Measurements from ENCODE around the gene RAB5A. TPM values are rescaled to one million over a fixed set of nuclear protein-coding genes. Genes with fewer than 3 reads are reported as not detected.

RAB5A gene
- total and polyA plus RNA-seq, 10 donors: 17.6 to 83.1 (median 62.7) TPM

GRCh38 chr3:19931767-19932188, 15.1 kb upstream of the RAB5A start:
- Histone ChIP-seq H3K4me3 (peak overlapping the region in 1 of 8 donors; percentile 5), H3K9me3 (no peaks in the 10 kb centered on the region), H3K27ac (peak overlapping the region in 4 of 8 donors; percentile 37 to 82 (median 62)), H3K27me3 (replicated peaks in 1 of 7) (peaks cover 0 to 8% (median 0%) of the 10 kb centered on the region in 7 donors), H3K4me1 (peaks cover 0 to 21% (median 8%) of the 10 kb centered on the region in 6 donors), H3K36me3 (no peaks in the 10 kb centered on the region)
- intact Hi-C loops (cut with DNase I; ENCODE audit: low total_unique reads): no loop called here
- DNase-seq: no peak
- TF ChIP-seq POLR2AphosphoS5 (IDR thresholded peaks at IDR 0.05): no peak
- 14 to 44% (median 18%) methylated on average over 1 of the region's 1 CpG for WGBS, 5 donors

- no peaks in the 10 kb centered on the region for H3K9me3 ChIP-seq
- H3K27me3 ChIP-seq (replicated peaks in 1 of 7): peaks cover 0 to 8% (median 0%) of the 10 kb centered on the region in 7 donors
- no peaks in the 10 kb centered on the region for H3K36me3 ChIP-seq
- no peak for TF ChIP-seq CTCF (IDR thresholded peaks at IDR 0.05 in 8 of 11, conservative IDR thresholded peaks at IDR 0.05 in 3 of 11)
- no peak for TF ChIP-seq POLR2A (IDR thresholded peaks at IDR 0.05)
- TF ChIP-seq POLR2AphosphoS5 (IDR thresholded peaks at IDR 0.05): no peak
- H3K4me3 ChIP-seq: no peak overlapping the region
- peak overlapping the region in 1 of 8 donors; percentile 82 for H3K27ac ChIP-seq
- peaks cover 0 to 21% (median 8%) of the 10 kb centered on the region in 6 donors for H3K4me1 ChIP-seq
- intact Hi-C loops (cut with DNase I; ENCODE audit: low total_unique reads): no loop called here
- no peak for DNase-seq
- 84 to 88% (median 86%) methylated on average over 2 of the region's 2 CpGs for WGBS, 5 donors
These were observed 14.5 kb upstream of the RAB5A start for GRCh38 chr3:19932422-19932821.

- Histone ChIP-seq H3K4me3 (no peak within 1 kb of the TSS), H3K9me3 (no peaks in the 10 kb centered on the region), H3K4me1 (peaks cover 0 to 21% (median 8%) of the 10 kb centered on the region in 6 donors), H3K36me3 (no peaks in the 10 kb centered on the region), H3K27me3 (replicated peaks in 1 of 7) (peaks cover 0 to 8% (median 0%) of the 10 kb centered on the region in 7 donors), H3K27ac (no peak within 1 kb of the TSS)
- WGBS, 5 donors: 42 to 49% (median 48%) methylated on average over 5 of the region's 5 CpGs
- no peak for TF ChIP-seq POLR2AphosphoS5 (IDR thresholded peaks at IDR 0.05)
- TF ChIP-seq POLR2A (IDR thresholded peaks at IDR 0.05): no peak
- no peak for TF ChIP-seq CTCF (IDR thresholded peaks at IDR 0.05 in 8 of 11, conservative IDR thresholded peaks at IDR 0.05 in 3 of 11)
- no peak for DNase-seq
- intact Hi-C loops (cut with DNase I; ENCODE audit: low total_unique reads): no loop called here
These were observed 12.8 kb upstream of the RAB5A start, which contains the start of gene EFHB for GRCh38 chr3:19934098-19934566. Gene EFHB, minus strand, starts transcription at chr3:19934217. Its CDS starts 199 bp downstream, at chr3:19934018.

GRCh38 chr3:19937459-19938294, 9.2 kb upstream of the RAB5A start:
- no peaks in the 10 kb centered on the region for H3K36me3 ChIP-seq
- no peak overlapping the region for H3K4me3 ChIP-seq
- WGBS, 5 donors: 72 to 85% (median 75%) methylated on average over 7 of the region's 7 CpGs
- H3K27me3 ChIP-seq (replicated peaks in 1 of 7): peaks cover 0 to 8% (median 0%) of the 10 kb centered on the region in 7 donors
- intact Hi-C loops (cut with DNase I; ENCODE audit: low total_unique reads): no loop called here
- TF ChIP-seq POLR2AphosphoS5 (IDR thresholded peaks at IDR 0.05): no peak
- no peak for TF ChIP-seq POLR2A (IDR thresholded peaks at IDR 0.05)
- TF ChIP-seq CTCF (IDR thresholded peaks at IDR 0.05 in 8 of 11, conservative IDR thresholded peaks at IDR 0.05 in 3 of 11): no peak
- no peak overlapping the region for H3K27ac ChIP-seq
- H3K9me3 ChIP-seq: no peaks in the 10 kb centered on the region
- peaks cover 0 to under 1% (median 0%) of the 10 kb centered on the region in 6 donors for H3K4me1 ChIP-seq
- no peak for DNase-seq

Data from spleen (tissue), 11 donors.